ENCODE measurements around the gene COL5A2. TPM values are rescaled to one million over a fixed set of nuclear protein-coding genes. Genes with fewer than 3 reads are reported as not detected.

Gene COL5A2
- total and polyA plus RNA-seq, 10 of the 15 experiments (the other 5 are each of a cell fraction or from before 2014, with no cell fraction given), result 0.04 to 0.85 (median 0.39) TPM

Small RNAs within 50 kb of the gene (microRNA-seq; reads per million reads assigned to microRNA genes)
- gene MIR3129 (1.3 reads per million), gene MIR3606 (not detected)

Small RNAs within 50 kb of the gene (small RNA-seq; reads per million reads assigned to genes)
- 0.16 reads per million for gene MIR3129

Other genes starting within 250 kb of the COL5A2 start
- 0.11 and 0.16 TPM in 2 replicates for gene COL3A1, start 205.4 kb downstream of the COL5A2 start, total RNA-seq (2014; rRNA removed)
- gene COL3A1, start 205.4 kb downstream of the COL5A2 start, total RNA-seq (2014; rRNA removed; fragmentation: Illumina TruSeq; extraction: Trizol), result 0.04 and 0.09 TPM in 2 replicates
- gene COL3A1, start 205.4 kb downstream of the COL5A2 start, total RNA-seq (2021), result 0.67 and 0.74 TPM in 2 replicates
- gene COL3A1, start 205.4 kb downstream of the COL5A2 start, polyA plus RNA-seq (2011; rRNA removed), result not detected in 2 replicates
- gene COL3A1, start 205.4 kb downstream of the COL5A2 start, polyA plus RNA-seq (2014; fragmentation: Illumina TruSeq; extraction: Trizol), result 0.06 and 0.32 TPM in 2 replicates
- under 1 TPM in 1 of 2 experiments, not detected in 1; 0.07 TPM for gene COL3A1, start 205.4 kb downstream of the COL5A2 start, polyA plus RNA-seq (2014; fragmentation: Nextera tagmentation; extraction: Ambion mirVana)
- gene COL3A1, start 205.4 kb downstream of the COL5A2 start, polyA plus RNA-seq (2014; rRNA removed), result 0.09 and 0.11 TPM in 2 replicates
- gene COL3A1, start 205.4 kb downstream of the COL5A2 start, polyA plus RNA-seq (2016; fragmentation: Nextera tagmentation; extraction: Ambion mirVana), result under 1 TPM; 0.16 to 0.27 TPM

Data from GM12878 (cell line).